OCI-LY1 (cell line): ENCODE results near the gene PTPRQ.

Source experiments
- EZH2 ChIP-seq: fragments of 200-600 bp; sonication (generic), shearing (Covaris generic); IDR thresholded peaks from 2 replicates; pipeline ENCODE4 v1.8.0; 2017; ENCODE audit warnings: borderline replicate concordance, mixed run types, mild to moderate bottlenecking, antibody characterized with exemption, low read length, moderate library complexity, mixed read lengths
- TF ChIP-seq, protein P1 (sequence below): fragments of 200-600 bp; sonication (generic), shearing (Covaris generic); IDR thresholded peaks from 2 replicates; pipeline ENCODE4 v1.5.1; 2017; ENCODE audit warnings: mild to moderate bottlenecking, antibody characterized with exemption, low read length, moderate library complexity, mixed read lengths

GRCh38 chr12:80404629-80405028 is 39.4 kb upstream of the PTPRQ start:
- TF ChIP-seq, protein P1, sequence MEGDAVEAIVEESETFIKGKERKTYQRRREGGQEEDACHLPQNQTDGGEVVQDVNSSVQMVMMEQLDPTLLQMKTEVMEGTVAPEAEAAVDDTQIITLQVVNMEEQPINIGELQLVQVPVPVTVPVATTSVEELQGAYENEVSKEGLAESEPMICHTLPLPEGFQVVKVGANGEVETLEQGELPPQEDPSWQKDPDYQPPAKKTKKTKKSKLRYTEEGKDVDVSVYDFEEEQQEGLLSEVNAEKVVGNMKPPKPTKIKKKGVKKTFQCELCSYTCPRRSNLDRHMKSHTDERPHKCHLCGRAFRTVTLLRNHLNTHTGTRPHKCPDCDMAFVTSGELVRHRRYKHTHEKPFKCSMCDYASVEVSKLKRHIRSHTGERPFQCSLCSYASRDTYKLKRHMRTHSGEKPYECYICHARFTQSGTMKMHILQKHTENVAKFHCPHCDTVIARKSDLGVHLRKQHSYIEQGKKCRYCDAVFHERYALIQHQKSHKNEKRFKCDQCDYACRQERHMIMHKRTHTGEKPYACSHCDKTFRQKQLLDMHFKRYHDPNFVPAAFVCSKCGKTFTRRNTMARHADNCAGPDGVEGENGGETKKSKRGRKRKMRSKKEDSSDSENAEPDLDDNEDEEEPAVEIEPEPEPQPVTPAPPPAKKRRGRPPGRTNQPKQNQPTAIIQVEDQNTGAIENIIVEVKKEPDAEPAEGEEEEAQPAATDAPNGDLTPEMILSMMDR, result no peak
- no peak for TF ChIP-seq EZH2
